ENCODE measurements around the gene CD6. TPM values are rescaled to one million over a fixed set of nuclear protein-coding genes. Genes with fewer than 3 reads are reported as not detected.

The CD6 gene
- total RNA-seq, 3 donors from 2014 or later (not counting 1 experiment from before 2014, with no cell fraction given): 18.9 to 111 (median 85.6) TPM

DNA sequence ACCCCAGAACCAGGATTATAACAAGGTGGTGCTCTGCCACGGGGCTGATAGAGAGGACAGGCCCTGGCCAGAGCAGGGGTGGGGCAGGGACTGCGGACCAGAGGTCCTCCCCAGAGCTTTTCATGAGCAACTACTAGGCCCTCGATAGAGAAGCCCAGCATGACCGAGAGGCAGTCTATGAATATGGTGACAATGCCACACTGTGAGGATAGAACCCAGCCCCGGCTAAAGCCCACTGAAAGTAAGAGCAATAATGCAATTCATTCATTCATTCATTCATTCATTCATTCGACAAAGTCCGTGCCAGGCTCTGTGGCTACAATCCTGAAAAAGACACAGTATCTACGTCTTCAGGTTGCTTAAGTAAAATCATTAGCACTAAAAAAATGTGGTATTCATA is 95.2 kb downstream of the CD6 start:
- no peak overlapping the region for H3K4me3 ChIP-seq (ENCODE audit: low read length)
- ATAC-seq (no peak), DNase-seq (no peak)
- no peaks in the 10 kb centered on the region for H3K9me3 ChIP-seq (ENCODE audit: control insufficient read depth, insufficient read depth, low read length)
- Mint-ChIP-seq H3K27me3 (ENCODE audit: low read depth in 2 of 2) (no peaks in the 10 kb centered on the region), H3K27ac (no peak overlapping the region), H3K4me1 (peaks cover 23 to 30% of the 10 kb centered on the region in 2 donors), H3K4me3 (no peak overlapping the region), H3K36me3 (no peaks in the 10 kb centered on the region), H3K9me3 (no peaks in the 10 kb centered on the region)
- H3K27ac ChIP-seq (ENCODE audit: low read length): no peak overlapping the region
- 93% methylated on average over 8 of the region's 8 CpGs for WGBS (ENCODE audit: insufficient coverage)
- H3K36me3 ChIP-seq (ENCODE audit: control insufficient read depth, insufficient read depth, low read length): no peaks in the 10 kb centered on the region
- no peak for TF ChIP-seq CTCF (IDR thresholded peaks at IDR 0.05)
- intact Hi-C loops (cut with micrococcal nuclease): no loop called here
- H3K4me1 ChIP-seq (ENCODE audit: control insufficient read depth, insufficient read depth, low read length): peaks cover 38% of the 10 kb centered on the region
- no peaks in the 10 kb centered on the region for H3K27me3 ChIP-seq (ENCODE audit: control insufficient read depth, insufficient read depth, low read length)

GRCh38 chr11:61067782-61068446 is 96.4 kb downstream of the CD6 start:
- whole genome bisulfite sequencing (ENCODE audit: insufficient coverage): 83% methylated on average over 10 of the region's 14 CpGs
- H3K27ac ChIP-seq (ENCODE audit: low read length): no peak overlapping the region
- H3K9me3 Mint-ChIP-seq: no peaks in the 10 kb centered on the region
- H3K27me3 Mint-ChIP-seq (ENCODE audit: low read depth in 2 of 2): no peaks in the 10 kb centered on the region
- no peak overlapping the region for H3K27ac Mint-ChIP-seq
- H3K36me3 Mint-ChIP-seq: no peaks in the 10 kb centered on the region
- peaks cover 44% of the 10 kb centered on the region for H3K4me1 ChIP-seq (ENCODE audit: control insufficient read depth, insufficient read depth, low read length)
- no peaks in the 10 kb centered on the region for H3K27me3 ChIP-seq (ENCODE audit: control insufficient read depth, insufficient read depth, low read length)
- intact Hi-C loops (cut with micrococcal nuclease): no loop called here
- peaks cover 23 to 30% of the 10 kb centered on the region in 2 donors for H3K4me1 Mint-ChIP-seq
- no peak overlapping the region for H3K4me3 Mint-ChIP-seq
- no peak for ATAC-seq
- no peaks in the 10 kb centered on the region for H3K9me3 ChIP-seq (ENCODE audit: control insufficient read depth, insufficient read depth, low read length)
- TF ChIP-seq CTCF (IDR thresholded peaks at IDR 0.05): no peak
- DNase-seq: no peak
- no peak overlapping the region for H3K4me3 ChIP-seq (ENCODE audit: low read length)
- no peaks in the 10 kb centered on the region for H3K36me3 ChIP-seq (ENCODE audit: control insufficient read depth, insufficient read depth, low read length)

DNA sequence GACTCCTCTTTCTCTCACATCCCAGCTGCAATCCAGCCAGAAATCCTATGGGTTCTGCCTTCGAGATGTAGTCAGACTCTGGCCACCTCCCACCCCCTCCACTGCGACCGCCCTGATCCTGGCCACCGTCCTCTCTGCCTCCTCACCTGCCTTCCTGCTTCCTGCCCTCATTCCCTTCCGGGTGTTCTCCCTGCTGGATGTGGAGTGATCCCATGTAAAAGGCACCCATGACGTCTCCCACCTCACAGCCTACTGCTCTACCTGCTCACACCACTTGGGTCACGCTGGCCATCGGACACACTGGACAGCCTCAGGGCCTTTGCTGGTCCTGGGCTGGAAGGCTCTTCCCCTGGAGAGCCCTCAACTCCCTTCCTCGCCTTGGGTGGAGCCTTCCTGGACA is 97.1 kb downstream of the CD6 start:
- Histone ChIP-seq H3K9me3 (ENCODE audit: control insufficient read depth, insufficient read depth, low read length) (no peaks in the 10 kb centered on the region), H3K27me3 (ENCODE audit: control insufficient read depth, insufficient read depth, low read length) (no peaks in the 10 kb centered on the region), H3K4me3 (ENCODE audit: low read length) (no peak overlapping the region), H3K27ac (ENCODE audit: low read length) (no peak overlapping the region), H3K36me3 (ENCODE audit: control insufficient read depth, insufficient read depth, low read length) (no peaks in the 10 kb centered on the region), H3K4me1 (ENCODE audit: control insufficient read depth, insufficient read depth, low read length) (peaks cover 41% of the 10 kb centered on the region)
- DNase-seq (no peak), ATAC-seq (no peak)
- no peaks in the 10 kb centered on the region for H3K27me3 Mint-ChIP-seq (ENCODE audit: low read depth in 2 of 2)
- no peak overlapping the region for H3K27ac Mint-ChIP-seq
- no peak overlapping the region for H3K4me3 Mint-ChIP-seq
- 94% methylated on average over 9 of the region's 9 CpGs for WGBS (ENCODE audit: insufficient coverage)
- intact Hi-C loops (cut with micrococcal nuclease): no loop called here
- H3K4me1 Mint-ChIP-seq: peaks cover 20 to 25% of the 10 kb centered on the region in 2 donors
- TF ChIP-seq CTCF (IDR thresholded peaks at IDR 0.05): no peak
- H3K36me3 Mint-ChIP-seq: no peaks in the 10 kb centered on the region
- no peaks in the 10 kb centered on the region for H3K9me3 Mint-ChIP-seq

- peaks cover 41% of the 10 kb centered on the region for H3K4me1 ChIP-seq (ENCODE audit: control insufficient read depth, insufficient read depth, low read length)
- H3K27ac ChIP-seq (ENCODE audit: low read length): no peak overlapping the region
- peaks cover 20 to 25% of the 10 kb centered on the region in 2 donors for H3K4me1 Mint-ChIP-seq
These were observed 97.9 kb downstream of the CD6 start for GRCh38 chr11:61069427-61069826.

More at GRCh38 chr11:61069427-61069826, 97.9 kb downstream of the CD6 start:
- Mint-ChIP-seq H3K36me3 (no peaks in the 10 kb centered on the region), H3K4me3 (no peak overlapping the region), H3K9me3 (no peaks in the 10 kb centered on the region), H3K27me3 (ENCODE audit: low read depth in 2 of 2) (no peaks in the 10 kb centered on the region), H3K27ac (no peak overlapping the region)
- WGBS (ENCODE audit: insufficient coverage): 92% methylated on average over 4 of the region's 4 CpGs
- no peak overlapping the region for H3K4me3 ChIP-seq (ENCODE audit: low read length)
- DNase-seq: no peak
- no peaks in the 10 kb centered on the region for H3K27me3 ChIP-seq (ENCODE audit: control insufficient read depth, insufficient read depth, low read length)
- no peak for TF ChIP-seq CTCF (IDR thresholded peaks at IDR 0.05)
- no peak for ATAC-seq
- H3K36me3 ChIP-seq (ENCODE audit: control insufficient read depth, insufficient read depth, low read length): no peaks in the 10 kb centered on the region
- no peaks in the 10 kb centered on the region for H3K9me3 ChIP-seq (ENCODE audit: control insufficient read depth, insufficient read depth, low read length)
- intact Hi-C loops (cut with micrococcal nuclease): no loop called here
